HG03521 (cell line): ENCODE results near the gene NUAK1.
"Not testable (repeated sequence)": the region's sequence is repeated elsewhere in the genome, so short reads cannot be mapped to it uniquely, and the experiment has no call there.

Source experiments
- ATAC-seq: cut with Tn5 transposase; IDR thresholded peaks from one replicate; pipeline ENCODE4 v1.9.1; 2021; ENCODE audit warnings: mild to moderate bottlenecking, moderate library complexity; ENCODE audit not compliant: unreplicated experiment

NUAK1 gene

GRCh38 chr12:106037524-106038298 is 101.0 kb downstream of the NUAK1 start:
- no peak for ATAC-seq

- no peak for ATAC-seq
Measured at GRCh38 chr12:106035421-106035820, 103.3 kb downstream of the NUAK1 start.

- no peak for ATAC-seq
Measured at GRCh38 chr12:106034316-106034715, 104.4 kb downstream of the NUAK1 start.

GRCh38 chr12:106033161-106033675 is 105.5 kb downstream of the NUAK1 start:
- no peak for ATAC-seq

GRCh38 chr12:106032623-106032925 is 106.2 kb downstream of the NUAK1 start:
- no peak for ATAC-seq

- no peak for ATAC-seq
Measured at GRCh38 chr12:106031761-106032622, 106.8 kb downstream of the NUAK1 start.

GRCh38 chr12:106030210-106031071 is 108.3 kb downstream of the NUAK1 start:
- ATAC-seq, result no peak

- ATAC-seq, result no peak
Measured at GRCh38 chr12:106029532-106029931, 109.2 kb downstream of the NUAK1 start.

- ATAC-seq, result no peak
Measured at GRCh38 chr12:106027911-106028310, 110.8 kb downstream of the NUAK1 start.

GRCh38 chr12:106027286-106027685 is 111.5 kb downstream of the NUAK1 start:
- ATAC-seq, result no peak

GRCh38 chr12:106025129-106025528 is 113.6 kb downstream of the NUAK1 start:
- no peak for ATAC-seq

- no peak for ATAC-seq
Measured at GRCh38 chr12:106023039-106023438, 115.7 kb downstream of the NUAK1 start.

- ATAC-seq, result no peak
Measured at GRCh38 chr12:106022568-106023012, 116.2 kb downstream of the NUAK1 start.

- ATAC-seq, result no peak
Measured at GRCh38 chr12:106021516-106021915, 117.2 kb downstream of the NUAK1 start.

GRCh38 chr12:106020736-106021135 is 118.0 kb downstream of the NUAK1 start:
- no peak for ATAC-seq

- ATAC-seq, result no peak
Measured at GRCh38 chr12:106019144-106019543, 119.6 kb downstream of the NUAK1 start.

GRCh38 chr12:106018286-106018685 is 120.5 kb downstream of the NUAK1 start:
- no peak for ATAC-seq

- not testable (repeated sequence) for ATAC-seq
Measured at GRCh38 chr12:106016601-106017278, 122.0 kb downstream of the NUAK1 start.

GRCh38 chr12:106015646-106016045 is 123.1 kb downstream of the NUAK1 start:
- ATAC-seq, result no peak

GRCh38 chr12:106013941-106014340 is 124.8 kb downstream of the NUAK1 start:
- ATAC-seq, result no peak
